Mesendoderm (in vitro differentiated cells): ENCODE data around the gene GSTO1. TPM values are rescaled to one million over a fixed set of nuclear protein-coding genes. Genes with fewer than 3 reads are reported as not detected.

Experiments used
- small RNA-seq: library from polyadenylated mRNA; stranded (forward); fragments of <200 nt; extraction: miRNeasy Mini kit (QIAGEN cat#:217004); gene quantifications from one replicate; pipeline ENCODE3, GENCODE V24; 2013; ENCODE audit not compliant: insufficient read depth

The GSTO1 gene

Small RNA genes lying within 50 kb of the gene (small RNA-seq; reads per million reads assigned to genes)
- gene MIR4482 (11.5 reads per million, percentile 87 among the genes with 10 or more reads in this experiment), gene MIR609 (not detected)
